CD4-positive, CD25-positive, alpha-beta regulatory T cell (primary cell): ENCODE data around the gene ULK4. TPM values are rescaled to one million over a fixed set of nuclear protein-coding genes. Genes with fewer than 3 reads are reported as not detected.
"Not testable (repeated sequence)": the region's sequence is repeated elsewhere in the genome, so short reads cannot be mapped to it uniquely, and the experiment has no call there.

Source experiments
- ATAC-seq, 2 donors: fragments of 150-1000 bp; cut with Tn5 transposase; one replicate each; pipeline ENCODE4 v1.10.0; 2021; ENCODE audit warnings: low read depth in 2 of 2, moderate number of reproducible peaks in 2 of 2, moderate library complexity in 1 of 2
- DNase-seq, 3 donors: peaks; one replicate each; pipeline versions ENCODE4 v3.0.0 to v3.0.0-alpha.2; 2012 to 2022; ENCODE audit warnings: mixed read lengths in 1 of 3
- H3K27ac ChIP-seq: one replicate; pipeline ENCODE4 v1.7.0; 2013; ENCODE audit warnings: mild to moderate bottlenecking, low read length; ENCODE audit not compliant: insufficient read depth, poor library complexity, severe bottlenecking
- H3K27me3 ChIP-seq: one replicate; pipeline ENCODE4 v1.7.0; 2013; ENCODE audit warnings: low read length; ENCODE audit not compliant: control insufficient read depth, insufficient read depth
- H3K36me3 ChIP-seq: one replicate; pipeline ENCODE4 v1.7.0; 2013; ENCODE audit warnings: mild to moderate bottlenecking, low read length, moderate library complexity; ENCODE audit not compliant: control insufficient read depth, insufficient read depth
- H3K4me1 ChIP-seq: 2 replicates; pipeline ENCODE4 v1.7.0; 2013; ENCODE audit warnings: mild to moderate bottlenecking, low read length; ENCODE audit not compliant: insufficient read depth, control insufficient read depth, poor library complexity, severe bottlenecking
- H3K4me3 ChIP-seq: one replicate; pipeline ENCODE4 v1.7.0; 2013; ENCODE audit warnings: low read depth, mild to moderate bottlenecking, low read length, moderate library complexity
- H3K9me3 ChIP-seq, 2 experiments: 1 replicate in 1 of 2; 2 replicates in 1 of 2; pipeline ENCODE4 v1.7.0; 2013; ENCODE audit warnings: low read length in 2 of 2, mild to moderate bottlenecking in 1 of 2, moderate library complexity in 1 of 2; ENCODE audit not compliant: control insufficient read depth in 2 of 2
- H3K27ac Mint-ChIP-seq, 3 donors: one replicate each; pipeline ENCODE4 v1.8.0; 2020 to 2022; ENCODE audit warnings: mild to moderate bottlenecking in 3 of 3, mixed read lengths in 3 of 3, moderate library complexity in 2 of 3
- H3K27me3 Mint-ChIP-seq: one replicate; pipeline ENCODE4 v1.8.0; 2022; ENCODE audit warnings: mild to moderate bottlenecking, mixed read lengths
- H3K36me3 Mint-ChIP-seq: one replicate; pipeline ENCODE4 v1.8.0; 2020; ENCODE audit warnings: mixed read lengths
- H3K4me1 Mint-ChIP-seq, 4 donors: one replicate each; pipeline ENCODE4 v1.8.0; 2020 to 2022; ENCODE audit warnings: mixed read lengths in 4 of 4, mild to moderate bottlenecking in 1 of 4
- H3K4me3 Mint-ChIP-seq, 4 donors: one replicate each; pipeline ENCODE4 v1.8.0; 2020 to 2022; ENCODE audit warnings: mild to moderate bottlenecking in 4 of 4, mixed read lengths in 4 of 4, moderate library complexity in 3 of 4
- H3K9me3 Mint-ChIP-seq, 7 donors: one replicate each; pipeline ENCODE4 v1.8.0; 2020 to 2022; ENCODE audit warnings: mixed read lengths in 7 of 7, mild to moderate bottlenecking in 3 of 7, moderate library complexity in 2 of 7
- polyA plus RNA-seq, 4 donors: library from polyadenylated mRNA; unstranded; fragments of 300-500 nt; fragmentation: Illumina TruSeq; gene quantifications; one replicate each; pipeline ENCODE4 v1.2.3, GENCODE V29; 2021
- total RNA-seq: library from RNA; stranded (reverse); gene quantifications from one replicate; pipeline ENCODE4 v1.2.3, GENCODE V29; 2022

Gene ULK4
- total and polyA plus RNA-seq, 5 donors from 2014 or later: 9.3 to 27.2 (median 11.1) TPM

DNA sequence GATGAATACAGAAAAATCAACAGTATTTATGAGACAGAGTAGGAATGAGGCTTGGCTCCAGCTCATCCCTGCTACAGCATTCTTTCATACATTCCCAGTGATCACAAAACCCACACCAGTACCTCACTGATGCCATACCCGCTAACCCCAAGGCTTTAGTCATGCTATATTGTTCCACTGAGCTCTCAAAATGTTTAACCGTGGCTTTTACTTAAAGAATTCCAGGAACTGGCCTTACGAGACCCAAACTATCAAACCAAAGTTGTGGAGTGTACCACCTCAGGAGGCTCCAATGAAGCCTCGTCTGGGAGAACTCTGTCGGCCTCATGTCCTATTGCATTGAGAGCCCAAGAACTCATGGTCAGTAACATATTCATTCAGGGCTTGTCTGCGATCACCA, 278.9 kb downstream of the ULK4 start:
- no peaks in the 10 kb centered on the region for H3K4me1 Mint-ChIP-seq
- Histone ChIP-seq H3K36me3 (no peaks in the 10 kb centered on the region), H3K27ac (no peak overlapping the region), H3K4me3 (no peak overlapping the region), H3K27me3 (no peaks in the 10 kb centered on the region), H3K4me1 (no peaks in the 10 kb centered on the region), H3K9me3 (no peaks in the 10 kb centered on the region)
- DNase-seq (no peak), ATAC-seq (no peak)
- no peak overlapping the region for H3K27ac Mint-ChIP-seq
- H3K9me3 Mint-ChIP-seq: no peaks in the 10 kb centered on the region
- H3K4me3 Mint-ChIP-seq: no peak overlapping the region
- peaks cover 36% of the 10 kb centered on the region for H3K36me3 Mint-ChIP-seq
- no peaks in the 10 kb centered on the region for H3K27me3 Mint-ChIP-seq

DNA sequence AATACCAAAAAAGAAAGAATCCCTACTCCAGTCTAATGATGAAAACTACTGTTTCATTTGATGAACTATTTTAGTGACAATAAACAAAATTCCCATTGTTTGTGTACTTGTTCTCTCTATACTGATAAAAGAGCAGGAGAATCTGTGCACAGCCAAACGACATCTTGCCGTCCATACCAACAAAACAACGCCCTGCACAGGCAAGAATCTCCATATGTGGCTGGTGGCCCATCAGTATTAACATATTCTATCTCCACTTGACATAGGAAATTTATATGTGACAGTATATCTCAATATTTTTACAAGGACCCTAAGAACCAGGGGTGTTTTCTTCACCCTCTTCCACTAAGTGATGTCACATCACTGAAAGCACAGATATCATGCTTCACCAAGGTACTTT, 279.5 kb downstream of the ULK4 start:
- no peaks in the 10 kb centered on the region for H3K4me1 ChIP-seq
- no peaks in the 10 kb centered on the region for H3K9me3 ChIP-seq
- no peaks in the 10 kb centered on the region for H3K27me3 ChIP-seq
- DNase-seq (no peak), ATAC-seq (no peak)
- H3K27ac ChIP-seq: no peak overlapping the region
- Mint-ChIP-seq H3K27me3 (no peaks in the 10 kb centered on the region), H3K4me3 (no peak overlapping the region), H3K4me1 (no peaks in the 10 kb centered on the region), H3K9me3 (no peaks in the 10 kb centered on the region), H3K36me3 (peaks cover 36% of the 10 kb centered on the region), H3K27ac (no peak overlapping the region)
- H3K36me3 ChIP-seq: no peaks in the 10 kb centered on the region
- H3K4me3 ChIP-seq: no peak overlapping the region

GRCh38 chr3:41681479-41681878, 280.4 kb downstream of the ULK4 start:
- H3K36me3 ChIP-seq: no peaks in the 10 kb centered on the region
- Mint-ChIP-seq H3K4me1 (no peaks in the 10 kb centered on the region), H3K27ac (no peak overlapping the region), H3K27me3 (no peaks in the 10 kb centered on the region), H3K36me3 (peaks cover 36% of the 10 kb centered on the region), H3K9me3 (no peaks in the 10 kb centered on the region), H3K4me3 (no peak overlapping the region)
- H3K9me3 ChIP-seq: no peaks in the 10 kb centered on the region
- ATAC-seq (no peak), DNase-seq (no peak)
- no peaks in the 10 kb centered on the region for H3K27me3 ChIP-seq
- H3K4me3 ChIP-seq: no peak overlapping the region
- H3K4me1 ChIP-seq: no peaks in the 10 kb centered on the region
- no peak overlapping the region for H3K27ac ChIP-seq

GRCh38 chr3:41679374-41679773, 282.5 kb downstream of the ULK4 start:
- Mint-ChIP-seq H3K27ac (no peak overlapping the region), H3K4me3 (no peak overlapping the region), H3K27me3 (no peaks in the 10 kb centered on the region), H3K9me3 (no peaks in the 10 kb centered on the region), H3K36me3 (peaks cover 23% of the 10 kb centered on the region), H3K4me1 (no peaks in the 10 kb centered on the region)
- DNase-seq (no peak), ATAC-seq (no peak)
- no peak overlapping the region for H3K4me3 ChIP-seq
- H3K27me3 ChIP-seq: no peaks in the 10 kb centered on the region
- H3K27ac ChIP-seq: no peak overlapping the region
- no peaks in the 10 kb centered on the region for H3K4me1 ChIP-seq
- no peaks in the 10 kb centered on the region for H3K9me3 ChIP-seq
- H3K36me3 ChIP-seq: no peaks in the 10 kb centered on the region

- not testable (repeated sequence) for H3K4me3 ChIP-seq, H3K9me3 ChIP-seq, H3K27ac Mint-ChIP-seq, H3K27me3 ChIP-seq, H3K36me3 ChIP-seq, H3K4me1 ChIP-seq, H3K4me1 Mint-ChIP-seq, H3K27me3 Mint-ChIP-seq, ATAC-seq, H3K4me3 Mint-ChIP-seq, DNase-seq, H3K27ac ChIP-seq
- H3K9me3 Mint-ChIP-seq: peaks cover 0 to 13% (median 4%) of the 10 kb centered on the region in 7 donors
- peaks cover 13% of the 10 kb centered on the region for H3K36me3 Mint-ChIP-seq
These were observed 286.8 kb downstream of the ULK4 start for GRCh38 chr3:41675102-41675501.

DNA sequence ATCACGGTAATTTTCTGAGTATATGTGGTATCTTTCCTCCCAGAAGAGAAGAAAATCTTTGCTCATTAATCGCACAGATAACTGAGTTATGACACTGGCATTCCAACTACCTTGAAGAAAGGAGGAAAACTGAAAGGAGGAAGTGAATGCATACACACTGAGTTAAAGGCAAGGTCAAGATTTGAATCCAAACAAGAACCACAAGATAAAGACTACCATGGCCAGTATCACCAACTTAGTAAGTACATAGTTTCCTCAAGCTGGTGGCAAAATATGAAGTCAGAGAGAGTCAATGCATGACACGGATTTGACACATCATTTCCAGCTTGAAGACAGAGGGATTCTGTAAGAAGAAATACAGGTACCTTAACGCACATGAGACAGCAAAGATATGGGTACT, 287.5 kb downstream of the ULK4 start:
- H3K36me3 Mint-ChIP-seq: peaks cover 13% of the 10 kb centered on the region
- no peaks in the 10 kb centered on the region for H3K27me3 Mint-ChIP-seq
- Histone ChIP-seq H3K27me3 (no peaks in the 10 kb centered on the region), H3K4me1 (no peaks in the 10 kb centered on the region), H3K4me3 (no peak overlapping the region), H3K9me3 (no peaks in the 10 kb centered on the region), H3K36me3 (no peaks in the 10 kb centered on the region), H3K27ac (no peak overlapping the region)
- ATAC-seq: no peak
- peaks cover 0 to 13% (median 4%) of the 10 kb centered on the region in 7 donors for H3K9me3 Mint-ChIP-seq
- no peak for DNase-seq
- H3K4me1 Mint-ChIP-seq: no peaks in the 10 kb centered on the region
- no peak overlapping the region for H3K4me3 Mint-ChIP-seq
- no peak overlapping the region for H3K27ac Mint-ChIP-seq

DNA sequence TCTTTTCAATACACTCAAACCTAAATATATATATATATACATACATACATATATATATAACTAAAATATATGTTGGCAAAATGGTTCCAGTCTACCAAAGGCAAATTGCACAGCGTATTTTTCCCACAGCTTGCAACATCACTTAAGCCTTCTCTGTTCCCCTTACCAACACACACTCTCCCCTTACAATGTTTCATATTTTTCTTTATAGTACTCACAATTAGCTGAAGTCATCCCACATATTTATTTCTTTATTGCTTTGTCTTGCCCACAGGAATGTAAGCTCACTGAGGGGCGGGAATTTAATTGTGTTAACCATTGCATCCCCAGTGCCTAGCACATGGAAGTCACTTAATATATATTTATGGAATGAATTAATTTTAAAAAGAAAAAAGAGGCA, 288.3 kb downstream of the ULK4 start:
- Histone ChIP-seq H3K27ac (no peak overlapping the region), H3K4me3 (no peak overlapping the region), H3K4me1 (no peaks in the 10 kb centered on the region), H3K36me3 (no peaks in the 10 kb centered on the region), H3K27me3 (no peaks in the 10 kb centered on the region), H3K9me3 (no peaks in the 10 kb centered on the region)
- Mint-ChIP-seq H3K9me3 (peaks cover 0 to 13% (median 4%) of the 10 kb centered on the region in 7 donors), H3K4me3 (no peak overlapping the region), H3K27me3 (no peaks in the 10 kb centered on the region), H3K4me1 (no peaks in the 10 kb centered on the region), H3K27ac (no peak overlapping the region), H3K36me3 (peaks cover 13% of the 10 kb centered on the region)
- no peak for ATAC-seq
- DNase-seq: no peak

- peaks cover 3 to 38% (median 6%) of the 10 kb centered on the region in 7 donors for H3K9me3 Mint-ChIP-seq
- H3K4me3 Mint-ChIP-seq: no peak overlapping the region
- peaks cover 30% of the 10 kb centered on the region for H3K36me3 Mint-ChIP-seq
- ATAC-seq (no peak), DNase-seq (no peak)
- H3K4me1 Mint-ChIP-seq: no peaks in the 10 kb centered on the region
- Histone ChIP-seq H3K4me1 (no peaks in the 10 kb centered on the region), H3K27me3 (no peaks in the 10 kb centered on the region), H3K4me3 (no peak overlapping the region), H3K27ac (no peak overlapping the region), H3K9me3 (peaks cover 10 to 15% of the 10 kb centered on the region in 2 experiments), H3K36me3 (peaks cover 8% of the 10 kb centered on the region)
- no peak overlapping the region for H3K27ac Mint-ChIP-seq
- no peaks in the 10 kb centered on the region for H3K27me3 Mint-ChIP-seq
These were observed 293.5 kb downstream of the ULK4 start for GRCh38 chr3:41668379-41668778.
